ENCODE data around the gene PEX10.

GRCh38 chr1:2378441-2378851 lies 33.9 kb downstream of the PEX10 start:
- TF ChIP-seq CEBPB (IDR thresholded peaks at IDR 0.05; ENCODE audit: borderline replicate concordance in 1 of 2, low read depth in 2 of 2, low read length in 2 of 2) (no peak), ATF2 (IDR thresholded peaks at IDR 0.05; ENCODE audit: low read length) (no peak), MTA3 (IDR thresholded peaks at IDR 0.05; ENCODE audit: borderline replicate concordance, low read length) (no peak)
